IMR-90 (cell line): ENCODE measurements around the gene HIRA. TPM values are rescaled to one million over a fixed set of nuclear protein-coding genes. Genes with fewer than 3 reads are reported as not detected.
A peak's percentile ranks its signal among the peaks of the same experiment; 100 is the strongest.

Experiments used
- ATAC-seq: fragments of 200-7000 bp; cut with Tn5 transposase; 2 replicates; pipeline ENCODE4 v1.9.1; 2020; ENCODE audit warnings: low read depth, mild to moderate bottlenecking, moderate library complexity
- BruUV-seq: library from RNA; stranded (reverse); fragments of 400-500 nt; replicated peaks from 2 replicates; lab custom pipeline; 2021; lab: Mats Ljungman, UMichigan
- CTCF ChIA-PET: fragments of 300-600 bp; formaldehyde crosslinking; extraction: SDS; loops from one replicate; lab custom pipeline; 2021; ENCODE audit warnings: antibody characterized with exemption; lab: Yijun Ruan, JAX
- POLR2A ChIA-PET: fragments of 300-600 bp; sonication (Branson Sonifier 250); formaldehyde crosslinking; loops from one replicate; lab custom pipeline; 2022; ENCODE audit warnings: antibody characterized with exemption; ENCODE audit not compliant: unreplicated experiment; lab: Charles Lee
- DNase-seq: peaks from one replicate; pipeline ENCODE4 v3.0.0; 2013
- H2AFZ ChIP-seq: replicated peaks from 2 replicates; pipeline ENCODE3; 2013; ENCODE audit warnings: low read length, mild to moderate bottlenecking; ENCODE audit not compliant: poor library complexity
- H2AK5ac ChIP-seq: 2 replicates; pipeline ENCODE4 v1.6.1; 2013; ENCODE audit warnings: low read depth, low read length, inconsistent platforms
- H2AK9ac ChIP-seq: replicated peaks from 2 replicates; pipeline ENCODE3; 2013; ENCODE audit warnings: mild to moderate bottlenecking, low read depth, low read length, moderate library complexity; ENCODE audit not compliant: poor library complexity
- H2BK120ac ChIP-seq: 2 replicates; pipeline ENCODE4 v1.6.1; 2013; ENCODE audit warnings: low read depth, low read length, inconsistent platforms
- H2BK15ac ChIP-seq: 3 replicates; pipeline ENCODE4 v1.6.1; 2013; ENCODE audit warnings: low read depth, low read length, inconsistent platforms
- H2BK20ac ChIP-seq: 2 replicates; pipeline ENCODE4 v1.6.1; 2013; ENCODE audit warnings: low read depth, mild to moderate bottlenecking, inconsistent platforms, low read length, moderate library complexity
- H2BK5ac ChIP-seq: 2 replicates; pipeline ENCODE4 v1.6.1; 2013; ENCODE audit warnings: mild to moderate bottlenecking, low read depth, low read length, inconsistent platforms; ENCODE audit not compliant: poor library complexity, severe bottlenecking
- H3K14ac ChIP-seq: replicated peaks from 2 replicates; pipeline ENCODE4 v1.6.1; 2013; ENCODE audit warnings: low read depth, low read length, inconsistent platforms
- H3K18ac ChIP-seq: 2 replicates; pipeline ENCODE4 v1.6.1; 2013; ENCODE audit warnings: low read depth, low read length, control low read depth
- H3K23ac ChIP-seq: 2 replicates; pipeline ENCODE4 v1.6.1; 2013; ENCODE audit warnings: low read depth, low read length, inconsistent platforms
- H3K27ac ChIP-seq: 2 replicates; pipeline ENCODE4 v1.5.1; 2013; ENCODE audit warnings: mild to moderate bottlenecking, control low read depth, low read length; ENCODE audit not compliant: insufficient read depth
- H3K27me3 ChIP-seq: 2 replicates; pipeline ENCODE4 v1.6.1; 2013; ENCODE audit warnings: low read length; ENCODE audit not compliant: control insufficient read depth, insufficient read depth
- H3K36me3 ChIP-seq: 2 replicates; pipeline ENCODE4 v1.6.1; 2013; ENCODE audit warnings: low read length, mixed read lengths; ENCODE audit not compliant: control insufficient read depth, insufficient read depth
- H3K4ac ChIP-seq: 2 replicates; pipeline ENCODE4 v1.6.1; 2013; ENCODE audit warnings: low read depth, low read length, inconsistent platforms
- H3K4me1 ChIP-seq: 2 replicates; pipeline ENCODE4 v1.6.1; 2013; ENCODE audit warnings: low read length, mixed read lengths; ENCODE audit not compliant: control insufficient read depth, insufficient read depth
- H3K4me2 ChIP-seq: 2 replicates; pipeline ENCODE4 v1.6.1; 2013; ENCODE audit warnings: low read depth, mild to moderate bottlenecking, control low read depth, low read length, moderate library complexity
- H3K4me3 ChIP-seq: 2 replicates; pipeline ENCODE4 v1.5.1; 2013; ENCODE audit warnings: low read depth, mild to moderate bottlenecking, control low read depth, low read length, moderate library complexity; ENCODE audit not compliant: insufficient read depth
- H3K56ac ChIP-seq: 2 replicates; pipeline ENCODE4 v1.6.1; 2013; ENCODE audit warnings: low read length, inconsistent platforms; ENCODE audit not compliant: insufficient read depth; ENCODE audit errors: extremely low read depth
- H3K79me1 ChIP-seq, 2 experiments: 2 replicates each; pipeline ENCODE4 v1.6.1; 2013; ENCODE audit warnings: low read length in 2 of 2, inconsistent platforms in 1 of 2, low read depth in 1 of 2
- H3K9ac ChIP-seq: 2 replicates; pipeline ENCODE4 v1.6.1; 2013; ENCODE audit warnings: low read depth, low read length, control low read depth
- H3K9me1 ChIP-seq: 2 replicates; pipeline ENCODE4 v1.6.1; 2013; ENCODE audit warnings: low read length, inconsistent platforms; ENCODE audit not compliant: insufficient read depth
- H3K9me3 ChIP-seq: 2 replicates; pipeline ENCODE4 v1.6.1; 2013; ENCODE audit warnings: low read length; ENCODE audit not compliant: control insufficient read depth, insufficient read depth
- H4K20me1 ChIP-seq: 2 replicates; pipeline ENCODE4 v1.6.1; 2013; ENCODE audit warnings: low read length, inconsistent platforms; ENCODE audit not compliant: insufficient read depth
- H4K5ac ChIP-seq: 2 replicates; pipeline ENCODE4 v1.6.1; 2013; ENCODE audit warnings: mild to moderate bottlenecking, low read depth, low read length, control low read depth
- H4K8ac ChIP-seq, 2 experiments: 2 replicates each; pipeline ENCODE4 v1.6.1; 2013; ENCODE audit warnings: low read depth in 2 of 2, low read length in 2 of 2, control low read depth in 1 of 2, inconsistent platforms in 1 of 2
- H4K91ac ChIP-seq: 2 replicates; pipeline ENCODE4 v1.6.1; 2013; ENCODE audit warnings: low read depth, low read length, inconsistent platforms; ENCODE audit not compliant: insufficient read depth
- BHLHE40 ChIP-seq: fragments of 150-350 bp; IDR thresholded peaks from 2 replicates; pipeline ENCODE4 v1.6.1; 2016; ENCODE audit warnings: mild to moderate bottlenecking, low read depth, low read length
- CHD1 ChIP-seq: IDR thresholded peaks from 2 replicates; pipeline ENCODE4 v1.6.1; 2012; ENCODE audit warnings: low read depth, low read length, improper control_type of control experiment
- CTCF ChIP-seq: conservative IDR thresholded peaks from 2 replicates; pipeline ENCODE4 v1.5.1; 2012; ENCODE audit warnings: mild to moderate bottlenecking, low read depth, low read length, improper control_type of control experiment
- MAZ ChIP-seq: IDR thresholded peaks from 2 replicates; pipeline ENCODE4 v1.6.1; 2012; ENCODE audit warnings: low read depth, mild to moderate bottlenecking, low read length, improper control_type of control experiment, moderate library complexity, borderline replicate concordance
- MXI1 ChIP-seq: IDR thresholded peaks from 2 replicates; pipeline ENCODE4 v1.6.1; 2012; ENCODE audit warnings: low read depth, mild to moderate bottlenecking, low read length, moderate library complexity, borderline replicate concordance
- POLR2A ChIP-seq: IDR thresholded peaks from 2 replicates; pipeline ENCODE4 v1.6.1; 2012; ENCODE audit warnings: mild to moderate bottlenecking, low read depth, low read length
- RAD21 ChIP-seq: IDR thresholded peaks from 2 replicates; pipeline ENCODE4 v1.6.1; 2012; ENCODE audit warnings: low read length, improper control_type of control experiment
- RCOR1 ChIP-seq: IDR thresholded peaks from 2 replicates; pipeline ENCODE4 v1.6.1; 2012; ENCODE audit warnings: mild to moderate bottlenecking, low read length, improper control_type of control experiment; ENCODE audit not compliant: insufficient replicate concordance
- SMC3 ChIP-seq: fragments of 150-350 bp; IDR thresholded peaks from 2 replicates; pipeline ENCODE4 v1.6.1; 2016; ENCODE audit warnings: low read depth, mild to moderate bottlenecking, antibody characterized with exemption, low read length, moderate library complexity
- USF2 ChIP-seq: fragments of 150-350 bp; IDR thresholded peaks from 2 replicates; pipeline ENCODE4 v1.6.1; 2017; ENCODE audit warnings: mild to moderate bottlenecking, antibody characterized with exemption, low read length, low read depth
- WGBS, 2 experiments: methylation state at CpG; one replicate each; pipeline versions ENCODE4 v1.1.5 to v1.1.7; 2013; ENCODE audit warnings: missing lambda C conversion rate in 2 of 2; ENCODE audit not compliant: insufficient read length in 1 of 2; ENCODE audit errors: extremely low coverage in 2 of 2; 5-methylcytosine and 5-hydroxymethylcytosine counted together
- dilution Hi-C: fragments of 300-500 bp; cut with HindIII; formaldehyde crosslinking; loops from one replicate; pipeline ENCODE4 v1.14.3; 2018; ENCODE audit warnings: low sequenced_read_pairs; ENCODE audit not compliant: unreplicated experiment
- in situ Hi-C: fragments of 300-500 bp; cut with MboI; formaldehyde crosslinking; loops from 3 replicates; pipeline ENCODE4 v1.14.3; 2019; ENCODE audit warnings: low sequenced_read_pairs, inconsistent platforms, mixed read lengths
- intact Hi-C: fragments of 100-400 bp; cut with micrococcal nuclease; formaldehyde crosslinking; loops from 2 replicates; pipeline ENCODE4 v1.10.0; 2022
- polyA plus RNA-seq, 3 experiments: library from polyadenylated mRNA; depleted of rRNA; stranded (reverse); fragments of >200 nt; gene quantifications; 2 replicates each; pipeline ENCODE4 v1.2.3, GENCODE V29; 2012; ENCODE audit warnings: low replicate concordance in 1 of 3
- total RNA-seq: library from RNA; depleted of rRNA; stranded (reverse); fragments of >200 nt; gene quantifications from 2 replicates; pipeline ENCODE4 v1.2.3, GENCODE V29; 2012

Gene HIRA
- total and polyA plus RNA-seq, 2 of the 4 experiments (the other 2 are of a cell fraction) = 14.5 to 24.2 TPM

- H3K4me2 ChIP-seq = no peak overlapping the region
- H4K5ac ChIP-seq = no peak overlapping the region
- 85% methylated on average over 4 of the region's 10 CpGs; no CpG with 5 or more reads in 1 of the 2 experiments for WGBS, 2 experiments
- no peak overlapping the region for H2BK120ac ChIP-seq
- H3K9ac ChIP-seq = no peak overlapping the region
- H3K27me3 ChIP-seq = no peaks in the 10 kb centered on the region
- no peak overlapping the region for H3K27ac ChIP-seq
- no peaks in the 10 kb centered on the region for H3K9me3 ChIP-seq
- H3K14ac ChIP-seq = no peak overlapping the region
- no peak overlapping the region for H3K23ac ChIP-seq
- no peak overlapping the region for H2BK15ac ChIP-seq
- ChIA-PET POLR2A (no interaction called here), CTCF (no interaction called here)
- no peak overlapping the region for H3K56ac ChIP-seq
- intact Hi-C loops = no loop called here
- H2AK9ac ChIP-seq = no peak overlapping the region
- no peak overlapping the region for H3K18ac ChIP-seq
- H3K4ac ChIP-seq = no peak overlapping the region
- no peak overlapping the region for H4K8ac ChIP-seq
- in situ Hi-C loops = no loop called here
- no peak overlapping the region for H2BK5ac ChIP-seq
- dilution Hi-C loops = no loop called here
- H4K91ac ChIP-seq = no peak overlapping the region
- peaks cover 4% of the 10 kb centered on the region; the same call in 1 of the 2 replicates for H3K4me1 ChIP-seq
- DNase-seq (no peak), ATAC-seq (no peak)
- H3K79me1 ChIP-seq = peaks cover 8 to 19% of the 10 kb centered on the region in 2 experiments; a peak in 2 of 4 replicates
- no peak overlapping the region for H3K4me3 ChIP-seq
- peaks cover 10% of the 10 kb centered on the region for H3K9me1 ChIP-seq
- TF ChIP-seq CHD1 (no peak), RAD21 (no peak), SMC3 (no peak), RCOR1 (no peak), USF2 (no peak), CTCF (no peak), BHLHE40 (no peak), MXI1 (no peak), POLR2A (no peak), MAZ (no peak)
- BruUV-seq = no TSS peak
- peaks cover 4% of the 10 kb centered on the region for H4K20me1 ChIP-seq
- H3K36me3 ChIP-seq = peaks cover 57% of the 10 kb centered on the region
- peak overlapping the region; percentile 15 for H2AFZ ChIP-seq
- H2BK20ac ChIP-seq = no peak overlapping the region
- no peak overlapping the region for H2AK5ac ChIP-seq
These were observed 25.0 kb upstream of the HIRA start for GRCh38 chr22:19456541-19456940.
